NCI-H446 treated with DMSO at 0.1 percent for 48 hours (cell line): ENCODE results near the gene DIO3.

Source experiments
- DNase-seq: peaks from one replicate; lab custom pipeline; 2025; lab: John Stamatoyannopoulos, UW

Gene DIO3

GRCh38 chr14:101561145-101561896 is at the start of gene DIO3:
Gene DIO3 (plus strand): TSS chr14:101561495.
- DNase-seq, result no peak

DNA sequence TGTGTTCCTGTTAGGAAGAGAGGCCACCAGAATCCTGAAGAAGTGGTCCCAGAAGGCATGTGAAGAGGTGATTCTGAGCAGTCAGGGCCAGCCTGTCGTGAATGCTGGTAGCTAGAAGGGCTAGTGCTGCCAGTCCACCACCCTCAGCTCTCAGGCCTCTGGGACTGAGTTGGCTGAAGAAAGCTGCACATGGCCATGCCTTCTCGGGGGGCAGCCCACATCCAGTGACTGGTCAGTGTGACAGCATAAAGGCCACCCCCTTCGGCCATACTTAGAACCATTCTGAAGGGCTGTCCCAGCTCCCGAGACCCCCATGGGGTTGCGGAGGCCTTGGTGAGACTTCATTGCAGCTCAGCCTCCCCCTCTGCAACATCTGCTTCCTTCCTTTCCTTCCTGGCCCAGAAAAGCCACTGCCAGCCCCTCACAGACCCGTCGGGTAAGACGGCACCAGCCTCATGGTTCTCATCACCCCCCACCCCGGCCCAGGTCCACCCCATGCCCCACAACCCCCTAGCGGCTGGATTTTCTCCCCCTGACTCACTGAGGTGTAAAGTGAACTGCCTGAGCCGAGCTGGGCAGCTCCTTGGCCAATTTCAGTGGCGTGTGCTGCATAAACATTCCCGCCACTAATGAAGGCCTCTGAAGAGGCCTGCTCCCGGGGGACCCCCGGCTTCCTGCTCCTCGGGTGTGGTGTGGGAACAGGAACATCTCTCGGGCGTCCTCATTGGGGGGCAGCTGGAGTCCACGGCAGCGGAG is 49.5 kb upstream of the DIO3 start:
- DNase-seq, result no peak

DNA sequence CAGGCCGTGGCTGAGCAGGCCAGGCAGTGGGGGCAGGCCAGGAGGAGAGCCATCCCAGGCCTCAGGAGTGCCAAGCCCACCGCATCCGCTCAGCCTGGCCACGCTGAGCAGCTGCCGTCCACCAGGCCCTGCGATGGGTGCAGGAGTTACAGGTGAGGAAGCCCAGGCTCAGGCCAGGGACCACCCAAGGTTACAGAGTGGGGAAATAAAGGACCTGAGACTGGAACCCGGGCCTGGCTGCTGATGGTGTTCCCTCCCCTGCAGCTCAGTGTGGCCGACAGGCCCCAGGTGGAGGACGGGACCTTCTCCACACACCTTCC is 49.0 kb upstream of the DIO3 start:
- DNase-seq, result no peak

DNA sequence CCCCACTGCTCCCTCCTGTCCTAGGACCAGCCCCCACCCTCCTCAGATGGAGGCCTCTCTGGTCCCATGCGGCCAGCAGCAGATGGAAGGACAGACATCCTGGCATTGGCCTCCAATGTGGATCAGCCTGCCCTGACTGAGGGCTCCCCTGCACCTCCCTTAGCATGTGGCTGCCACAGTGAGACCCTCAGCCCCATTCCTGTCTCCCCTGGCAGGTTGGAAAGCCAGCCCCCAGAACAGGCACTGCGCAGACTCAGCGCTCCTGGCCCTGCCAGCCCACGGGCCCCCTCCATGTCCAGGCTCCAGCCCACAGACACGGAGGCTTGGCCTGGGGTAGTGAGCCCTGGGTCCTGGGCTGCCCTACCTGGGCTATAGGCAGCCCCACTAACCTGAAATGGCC is 47.2 kb upstream of the DIO3 start:
- no peak for DNase-seq

DNA sequence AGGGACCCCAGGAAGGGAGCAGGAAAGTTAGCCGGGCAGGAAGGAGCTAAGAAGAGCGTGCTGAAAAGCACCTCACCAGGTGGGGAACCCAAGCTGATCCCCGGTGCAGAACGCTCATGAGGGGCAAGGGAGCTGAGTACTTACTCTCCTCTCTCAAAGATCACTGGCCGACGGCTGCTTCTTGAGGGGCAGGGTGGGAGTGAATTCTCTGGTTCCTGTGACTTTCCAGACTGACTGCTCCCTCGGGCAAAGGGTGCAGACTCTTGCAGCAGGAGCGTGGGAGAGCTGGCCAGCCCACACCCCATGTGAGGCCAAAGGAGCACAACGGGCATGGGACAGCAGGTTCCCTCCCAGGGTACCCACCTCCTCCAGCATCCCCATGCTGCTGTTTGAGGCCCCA is 44.9 kb upstream of the DIO3 start:
- DNase-seq, result no peak

DNA sequence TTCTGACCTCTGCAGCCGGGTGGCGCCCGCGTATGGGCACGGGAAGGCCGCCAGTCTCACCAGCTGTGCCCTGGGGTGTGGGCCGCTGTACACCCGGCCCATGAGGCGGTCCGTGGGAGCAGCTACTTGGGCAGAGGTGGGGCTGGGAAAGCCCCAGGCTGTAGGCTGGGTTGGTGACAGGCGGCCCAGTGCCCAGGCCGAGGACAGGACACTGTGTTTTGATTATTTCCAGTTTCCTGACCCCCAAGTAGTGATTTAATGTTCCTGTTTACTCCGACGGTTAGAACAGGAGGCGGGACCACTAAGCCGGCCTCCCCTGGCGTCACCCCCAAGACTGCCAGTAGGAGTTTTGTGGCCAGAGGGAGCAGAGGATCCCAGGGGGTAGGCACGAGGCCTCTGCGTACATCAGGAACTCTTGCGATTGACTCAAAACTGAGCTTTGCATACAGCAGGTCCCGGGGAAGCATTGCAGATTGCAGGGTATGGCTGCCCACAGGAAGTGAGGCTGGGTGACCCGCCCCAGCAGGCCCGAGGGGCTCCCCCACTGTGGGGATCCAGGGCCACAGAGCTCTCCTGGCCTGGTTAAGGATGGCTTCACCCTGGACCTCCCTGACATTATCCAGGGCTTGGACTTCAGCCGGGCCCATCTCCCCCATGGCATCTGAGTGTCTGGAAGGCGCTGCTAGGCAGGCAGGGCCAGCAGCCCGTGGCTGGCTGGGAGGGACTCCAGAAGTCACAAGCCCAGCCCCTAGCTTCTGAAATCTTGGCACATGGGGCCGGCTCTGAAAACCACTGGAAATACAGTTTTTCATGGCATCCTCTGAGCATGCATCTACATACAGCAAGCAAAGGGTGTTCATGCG is 42.5 kb upstream of the DIO3 start:
- DNase-seq, result no peak

GRCh38 chr14:101520621-101521472 is 40.4 kb upstream of the DIO3 start:
- DNase-seq, result no peak

GRCh38 chr14:101521473-101521915 is 39.8 kb upstream of the DIO3 start:
- no peak for DNase-seq

GRCh38 chr14:101521978-101522377 is 39.3 kb upstream of the DIO3 start:
- DNase-seq, result no peak

- DNase-seq, result no peak
These were observed 35.4 kb upstream of the DIO3 start for GRCh38 chr14:101525640-101526527.

DNA sequence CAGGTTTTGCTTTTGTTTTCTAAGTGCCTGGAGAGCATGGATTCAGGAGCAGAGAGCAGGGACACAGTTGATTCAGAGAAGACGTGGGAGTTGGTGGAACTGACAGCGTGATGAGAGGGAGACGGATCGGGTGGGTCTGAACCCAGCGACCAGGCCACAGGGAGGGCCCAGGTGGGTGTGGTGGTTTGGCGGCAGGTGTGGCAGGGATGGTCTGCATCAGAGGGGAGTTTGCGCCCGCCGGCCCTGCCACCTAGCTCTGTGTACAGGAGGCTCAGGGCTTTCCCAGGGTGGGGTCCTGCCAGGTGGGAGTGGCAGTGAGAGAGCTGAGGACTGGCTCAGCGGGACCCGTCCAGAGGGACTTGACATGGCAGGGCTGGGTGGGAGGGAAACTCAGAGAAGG is 33.3 kb upstream of the DIO3 start:
- DNase-seq, result no peak

- no peak for DNase-seq
These were observed 32.2 kb upstream of the DIO3 start for GRCh38 chr14:101529079-101529478.

GRCh38 chr14:101534198-101534597 is 27.1 kb upstream of the DIO3 start:
- no peak for DNase-seq

DNA sequence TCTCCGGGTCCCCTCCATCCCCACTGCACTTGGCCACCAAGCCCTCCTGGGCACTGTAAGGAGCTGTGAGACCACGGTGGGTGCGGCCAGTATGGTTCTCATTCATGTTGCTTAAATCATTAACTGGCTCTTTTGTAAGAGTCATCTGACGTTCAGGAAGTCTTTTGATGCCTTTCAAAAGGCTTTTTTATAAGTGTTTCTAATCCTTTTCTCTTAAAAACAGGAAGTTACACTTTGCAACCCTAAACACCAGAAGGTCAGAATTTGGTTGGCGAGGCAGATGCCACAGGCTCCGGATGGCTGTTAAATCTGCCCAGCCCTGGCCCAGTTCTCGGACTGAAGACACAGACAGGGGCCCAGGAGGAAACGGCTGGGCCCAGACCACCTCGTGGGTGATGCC is 26.1 kb upstream of the DIO3 start:
- DNase-seq, result no peak

DNA sequence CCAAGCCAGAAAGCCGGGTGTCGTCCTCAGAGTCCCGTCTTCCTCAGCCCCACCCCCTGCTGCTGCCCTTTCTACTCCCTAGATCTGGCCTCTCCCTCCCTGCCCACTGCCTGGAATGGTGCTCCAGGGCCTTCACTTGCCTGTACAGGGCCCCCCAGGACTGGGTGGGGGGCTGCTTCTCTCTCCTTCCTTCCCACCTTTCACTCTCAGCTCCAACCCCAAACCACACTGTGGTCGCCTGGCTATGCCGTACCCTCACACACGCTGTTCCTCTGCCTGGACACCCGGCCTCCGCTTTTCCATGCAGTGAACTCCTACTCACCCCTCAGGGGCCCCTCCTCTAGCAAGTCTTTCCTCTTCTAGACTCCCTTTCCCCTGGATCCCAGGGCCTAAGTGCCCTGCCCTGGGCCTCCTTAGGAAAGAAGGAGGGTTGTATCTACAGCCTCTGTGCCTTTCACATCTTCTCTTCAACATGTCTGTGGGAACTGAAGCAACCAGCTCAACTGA is 25.5 kb upstream of the DIO3 start:
- no peak for DNase-seq

- no peak for DNase-seq
These were observed 24.0 kb upstream of the DIO3 start for GRCh38 chr14:101537286-101537685.

DNA sequence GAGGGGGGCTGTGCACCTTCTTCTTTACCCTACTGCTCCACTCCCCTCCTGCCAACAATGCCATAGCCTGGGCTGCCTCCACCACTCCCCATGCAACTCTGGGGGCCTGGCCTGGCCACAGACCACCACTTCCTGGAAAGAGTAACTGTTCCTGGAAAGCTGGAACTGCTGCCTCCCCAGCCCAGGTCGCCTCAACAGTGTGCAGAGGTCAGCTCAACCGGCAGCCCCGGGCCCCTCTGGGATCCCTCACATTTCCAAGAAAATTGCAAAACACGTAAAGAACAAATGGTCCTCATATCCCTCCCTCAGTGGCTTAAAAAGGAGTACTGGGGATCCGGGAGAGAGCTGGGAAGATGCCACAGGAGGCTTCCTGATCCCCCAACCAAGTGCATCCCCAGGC is 22.4 kb upstream of the DIO3 start:
- no peak for DNase-seq

DNA sequence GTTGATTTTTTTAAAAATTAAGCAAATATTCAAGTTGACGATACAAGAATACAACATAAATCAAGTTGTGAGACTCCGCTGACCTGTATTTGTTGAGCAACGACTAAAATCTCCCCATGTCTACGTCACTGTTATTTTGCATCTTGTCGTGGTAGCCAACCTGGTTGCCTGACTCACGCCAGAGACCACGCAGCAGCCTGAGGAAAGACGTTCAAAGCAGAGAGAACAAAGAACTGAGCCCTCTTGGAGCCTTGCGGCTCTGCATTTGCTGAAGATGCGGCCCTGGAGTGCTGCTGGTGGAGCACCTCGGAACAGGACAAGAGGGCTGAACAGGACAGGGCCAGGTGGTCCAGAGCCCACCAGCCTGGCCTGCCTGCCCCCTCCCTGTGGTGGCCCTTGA is 21.4 kb upstream of the DIO3 start:
- DNase-seq, result no peak

GRCh38 chr14:101540481-101541462 is 20.5 kb upstream of the DIO3 start:
- DNase-seq, result no peak
